Hypothalamus (tissue), 51 donors: ENCODE results near the gene NRXN2.

ENCODE experiments used
- DNase-seq, 51 donors: peaks; one replicate each; lab custom pipeline; 2025; lab: John Stamatoyannopoulos, UW

NRXN2 gene

GRCh38 chr11:64723117-64723906 lies at the start of gene NRXN2:
TSS of gene NRXN2 (minus strand) at chr11:64723197. CDS start at chr11:64713699, 9,498 bp downstream.
- peak in 50 of 51 donors; percentile 49 to 96 (median 88) for DNase-seq

- no peak for DNase-seq
These were observed 49.5 kb upstream of the NRXN2 start for GRCh38 chr11:64772303-64773018.

- DNase-seq = no peak
These were observed 48.9 kb upstream of the NRXN2 start for GRCh38 chr11:64771861-64772260.

- DNase-seq = no peak
These were observed 47.1 kb upstream of the NRXN2 start for GRCh38 chr11:64770120-64770519.

GRCh38 chr11:64769283-64769682 lies 46.3 kb upstream of the NRXN2 start:
- no peak for DNase-seq

GRCh38 chr11:64768300-64768694 lies 45.3 kb upstream of the NRXN2 start:
- DNase-seq = no peak

- peak in 13 of 51 donors; percentile 10 to 61 (median 28) for DNase-seq
These were observed 44.6 kb upstream of the NRXN2 start for GRCh38 chr11:64767344-64768299.

GRCh38 chr11:64766881-64767280 lies 43.9 kb upstream of the NRXN2 start:
- no peak for DNase-seq

GRCh38 chr11:64765851-64766665 lies 43.1 kb upstream of the NRXN2 start:
- DNase-seq = no peak

GRCh38 chr11:64765291-64765850 lies 42.4 kb upstream of the NRXN2 start:
- no peak for DNase-seq

GRCh38 chr11:64764753-64765152 lies 41.8 kb upstream of the NRXN2 start:
- DNase-seq = no peak

- DNase-seq = peak in 1 of 51 donors; percentile 26
These were observed 41.1 kb upstream of the NRXN2 start for GRCh38 chr11:64764040-64764611.

- DNase-seq = peak in 10 of 51 donors; percentile 30 to 68 (median 42)
These were observed 40.6 kb upstream of the NRXN2 start for GRCh38 chr11:64763526-64764039.

- peak in 11 of 51 donors; percentile 16 to 68 (median 43) for DNase-seq
These were observed 39.9 kb upstream of the NRXN2 start for GRCh38 chr11:64762674-64763525.

- peak in 16 of 51 donors; percentile 18 to 67 (median 40) for DNase-seq
These were observed 39.3 kb upstream of the NRXN2 start for GRCh38 chr11:64762277-64762673.

GRCh38 chr11:64760759-64761420 lies 37.9 kb upstream of the NRXN2 start:
- no peak for DNase-seq
